ENCODE data around the gene SOX6.

DNA sequence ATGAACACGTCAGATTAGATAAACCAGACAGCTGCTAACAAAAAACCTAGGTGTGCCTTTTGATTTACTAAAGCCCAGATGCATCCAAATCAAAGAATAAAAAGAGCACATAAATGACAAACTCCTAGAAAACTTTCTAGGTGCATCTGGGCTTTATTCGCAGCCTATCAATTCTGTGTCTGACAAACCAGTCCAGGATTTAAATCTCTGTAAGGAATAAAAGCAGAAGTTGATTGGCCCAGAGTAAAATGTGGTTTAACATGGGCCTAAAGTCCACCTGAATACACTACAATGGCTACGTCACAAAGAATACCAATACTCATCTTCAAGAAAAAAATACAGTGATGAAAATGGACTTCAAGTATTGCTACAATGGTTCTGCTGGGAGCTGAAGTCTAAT lies 66.8 kb downstream of the SOX6 start:
- TF ChIP-seq EZH2phosphoT487 (IDR thresholded peaks at IDR 0.05; ENCODE audit: low read length), result no peak
- TF ChIP-seq, protein P1, sequence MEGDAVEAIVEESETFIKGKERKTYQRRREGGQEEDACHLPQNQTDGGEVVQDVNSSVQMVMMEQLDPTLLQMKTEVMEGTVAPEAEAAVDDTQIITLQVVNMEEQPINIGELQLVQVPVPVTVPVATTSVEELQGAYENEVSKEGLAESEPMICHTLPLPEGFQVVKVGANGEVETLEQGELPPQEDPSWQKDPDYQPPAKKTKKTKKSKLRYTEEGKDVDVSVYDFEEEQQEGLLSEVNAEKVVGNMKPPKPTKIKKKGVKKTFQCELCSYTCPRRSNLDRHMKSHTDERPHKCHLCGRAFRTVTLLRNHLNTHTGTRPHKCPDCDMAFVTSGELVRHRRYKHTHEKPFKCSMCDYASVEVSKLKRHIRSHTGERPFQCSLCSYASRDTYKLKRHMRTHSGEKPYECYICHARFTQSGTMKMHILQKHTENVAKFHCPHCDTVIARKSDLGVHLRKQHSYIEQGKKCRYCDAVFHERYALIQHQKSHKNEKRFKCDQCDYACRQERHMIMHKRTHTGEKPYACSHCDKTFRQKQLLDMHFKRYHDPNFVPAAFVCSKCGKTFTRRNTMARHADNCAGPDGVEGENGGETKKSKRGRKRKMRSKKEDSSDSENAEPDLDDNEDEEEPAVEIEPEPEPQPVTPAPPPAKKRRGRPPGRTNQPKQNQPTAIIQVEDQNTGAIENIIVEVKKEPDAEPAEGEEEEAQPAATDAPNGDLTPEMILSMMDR (IDR thresholded peaks at IDR 0.05; ENCODE audit: low read length), result no peak

All from MM.1S (cell line).